ENCODE measurements around the gene CLEC10A.

DNA sequence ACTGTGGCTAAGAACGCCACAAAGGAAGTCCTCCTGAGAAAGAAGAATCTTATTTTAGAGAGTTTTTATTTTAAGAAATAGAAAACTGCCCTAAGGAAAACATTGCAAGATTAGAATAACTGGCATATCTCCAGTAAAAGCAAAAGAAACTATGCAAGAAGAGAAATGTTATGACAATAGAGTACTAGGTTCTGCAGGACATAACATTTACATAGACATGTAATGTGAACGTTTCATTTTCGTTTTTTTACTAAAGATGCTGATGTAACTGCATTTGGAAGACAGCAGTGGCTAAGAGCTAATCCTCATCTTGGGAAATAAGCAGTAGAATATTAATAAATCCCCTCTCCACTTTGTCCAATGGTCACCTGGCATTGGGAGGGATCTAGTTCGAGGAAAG is 42.3 kb upstream of the CLEC10A start:
- TF ChIP-seq YY1 (IDR thresholded peaks at IDR 0.05; ENCODE audit: insufficient read depth, insufficient read length) (no peak), ZNF274 (IDR thresholded peaks at IDR 0.05; ENCODE audit: low read depth, low read length) (no peak), SUZ12 (IDR thresholded peaks at IDR 0.05; ENCODE audit: extremely low read depth, insufficient read depth, insufficient read length) (no peak)

All from NT2/D1 (cell line).